ENCODE data around the gene PLEKHG5.

The PLEKHG5 gene

GRCh38 chr1:6519491-6519934 lies 28.0 kb upstream of the PLEKHG5 start:
- no peak overlapping the region for H3K4me3 ChIP-seq (ENCODE audit: low read length)
- no peaks in the 10 kb centered on the region for H3K36me3 ChIP-seq (ENCODE audit: control insufficient read depth, insufficient read depth, low read length)

GRCh38 chr1:6517435-6517851 lies 26.0 kb upstream of the PLEKHG5 start:
- Histone ChIP-seq H3K4me1 (ENCODE audit: control insufficient read depth, insufficient read depth, low read length) (peaks cover 4% of the 10 kb centered on the region), H3K27me3 (ENCODE audit: control insufficient read depth, insufficient read depth, low read length) (no peaks in the 10 kb centered on the region)

More at GRCh38 chr1:6519491-6519934, 28.0 kb upstream of the PLEKHG5 start:
- Histone ChIP-seq H3K4me1 (ENCODE audit: control insufficient read depth, insufficient read depth, low read length) (peaks cover 4% of the 10 kb centered on the region), H3K9me3 (ENCODE audit: control insufficient read depth, low read length) (no peaks in the 10 kb centered on the region), H3K27me3 (ENCODE audit: control insufficient read depth, insufficient read depth, low read length) (no peaks in the 10 kb centered on the region), H3K9ac (ENCODE audit: low read length) (no peak overlapping the region)

GRCh38 chr1:6515771-6516170 lies 24.3 kb upstream of the PLEKHG5 start:
- Histone ChIP-seq H3K36me3 (ENCODE audit: control insufficient read depth, insufficient read depth, low read length) (no peaks in the 10 kb centered on the region), H3K4me3 (ENCODE audit: low read length) (no peak overlapping the region), H3K4me1 (ENCODE audit: control insufficient read depth, insufficient read depth, low read length) (peaks cover 4% of the 10 kb centered on the region), H3K9me3 (ENCODE audit: control insufficient read depth, low read length) (no peaks in the 10 kb centered on the region), H3K9ac (ENCODE audit: low read length) (no peak overlapping the region), H3K27me3 (ENCODE audit: control insufficient read depth, insufficient read depth, low read length) (no peaks in the 10 kb centered on the region)

More at GRCh38 chr1:6517435-6517851, 26.0 kb upstream of the PLEKHG5 start:
- Histone ChIP-seq H3K4me3 (ENCODE audit: low read length) (no peak overlapping the region), H3K36me3 (ENCODE audit: control insufficient read depth, insufficient read depth, low read length) (no peaks in the 10 kb centered on the region), H3K9ac (ENCODE audit: low read length) (no peak overlapping the region), H3K9me3 (ENCODE audit: control insufficient read depth, low read length) (no peaks in the 10 kb centered on the region)

- peaks cover 6% of the 10 kb centered on the region for H3K27me3 ChIP-seq (ENCODE audit: control insufficient read depth, insufficient read depth, low read length)
- no peaks in the 10 kb centered on the region for H3K4me1 ChIP-seq (ENCODE audit: control insufficient read depth, insufficient read depth, low read length)
- no peak overlapping the region for H3K9ac ChIP-seq (ENCODE audit: low read length)
- no peak overlapping the region for H3K4me3 ChIP-seq (ENCODE audit: low read length)
- no peaks in the 10 kb centered on the region for H3K9me3 ChIP-seq (ENCODE audit: control insufficient read depth, low read length)
- no peaks in the 10 kb centered on the region for H3K36me3 ChIP-seq (ENCODE audit: control insufficient read depth, insufficient read depth, low read length)
These were observed 21.9 kb upstream of the PLEKHG5 start for GRCh38 chr1:6513320-6513801.

GRCh38 chr1:6512908-6513280 lies 21.4 kb upstream of the PLEKHG5 start:
- Histone ChIP-seq H3K9ac (ENCODE audit: low read length) (no peak overlapping the region), H3K36me3 (ENCODE audit: control insufficient read depth, insufficient read depth, low read length) (no peaks in the 10 kb centered on the region), H3K9me3 (ENCODE audit: control insufficient read depth, low read length) (no peaks in the 10 kb centered on the region), H3K27me3 (ENCODE audit: control insufficient read depth, insufficient read depth, low read length) (peaks cover 6% of the 10 kb centered on the region), H3K4me3 (ENCODE audit: low read length) (no peak overlapping the region), H3K4me1 (ENCODE audit: control insufficient read depth, insufficient read depth, low read length) (no peaks in the 10 kb centered on the region)

- no peak overlapping the region for H3K4me3 ChIP-seq (ENCODE audit: low read length)
- H3K4me1 ChIP-seq (ENCODE audit: control insufficient read depth, insufficient read depth, low read length) = no peaks in the 10 kb centered on the region
- no peaks in the 10 kb centered on the region for H3K9me3 ChIP-seq (ENCODE audit: control insufficient read depth, low read length)
- no peak overlapping the region for H3K9ac ChIP-seq (ENCODE audit: low read length)
- H3K27me3 ChIP-seq (ENCODE audit: control insufficient read depth, insufficient read depth, low read length) = peaks cover 6% of the 10 kb centered on the region
- no peaks in the 10 kb centered on the region for H3K36me3 ChIP-seq (ENCODE audit: control insufficient read depth, insufficient read depth, low read length)
These were observed 20.9 kb upstream of the PLEKHG5 start for GRCh38 chr1:6512245-6512907.

- H3K9ac ChIP-seq (ENCODE audit: low read length) = no peak overlapping the region
- H3K4me3 ChIP-seq (ENCODE audit: low read length) = no peak overlapping the region
- H3K27me3 ChIP-seq (ENCODE audit: control insufficient read depth, insufficient read depth, low read length) = peaks cover 6% of the 10 kb centered on the region
- H3K4me1 ChIP-seq (ENCODE audit: control insufficient read depth, insufficient read depth, low read length) = no peaks in the 10 kb centered on the region
- no peaks in the 10 kb centered on the region for H3K9me3 ChIP-seq (ENCODE audit: control insufficient read depth, low read length)
- H3K36me3 ChIP-seq (ENCODE audit: control insufficient read depth, insufficient read depth, low read length) = no peaks in the 10 kb centered on the region
These were observed 20.2 kb upstream of the PLEKHG5 start for GRCh38 chr1:6511561-6512244.

- H3K36me3 ChIP-seq (ENCODE audit: control insufficient read depth, insufficient read depth, low read length) = no peaks in the 10 kb centered on the region
- H3K27me3 ChIP-seq (ENCODE audit: control insufficient read depth, insufficient read depth, low read length) = peaks cover 6% of the 10 kb centered on the region
- no peaks in the 10 kb centered on the region for H3K9me3 ChIP-seq (ENCODE audit: control insufficient read depth, low read length)
- no peak overlapping the region for H3K4me3 ChIP-seq (ENCODE audit: low read length)
- no peak overlapping the region for H3K9ac ChIP-seq (ENCODE audit: low read length)
- H3K4me1 ChIP-seq (ENCODE audit: control insufficient read depth, insufficient read depth, low read length) = no peaks in the 10 kb centered on the region
These were observed 19.6 kb upstream of the PLEKHG5 start for GRCh38 chr1:6511056-6511455.

GRCh38 chr1:6510493-6510892 lies 19.0 kb upstream of the PLEKHG5 start:
- Histone ChIP-seq H3K4me1 (ENCODE audit: control insufficient read depth, insufficient read depth, low read length) (no peaks in the 10 kb centered on the region), H3K27me3 (ENCODE audit: control insufficient read depth, insufficient read depth, low read length) (peaks cover 6% of the 10 kb centered on the region), H3K9me3 (ENCODE audit: control insufficient read depth, low read length) (no peaks in the 10 kb centered on the region), H3K36me3 (ENCODE audit: control insufficient read depth, insufficient read depth, low read length) (no peaks in the 10 kb centered on the region), H3K9ac (ENCODE audit: low read length) (no peak overlapping the region), H3K4me3 (ENCODE audit: low read length) (no peak overlapping the region)

GRCh38 chr1:6509919-6510291 lies 18.4 kb upstream of the PLEKHG5 start:
- Histone ChIP-seq H3K4me3 (ENCODE audit: low read length) (no peak overlapping the region), H3K9me3 (ENCODE audit: control insufficient read depth, low read length) (no peaks in the 10 kb centered on the region), H3K4me1 (ENCODE audit: control insufficient read depth, insufficient read depth, low read length) (no peaks in the 10 kb centered on the region), H3K27me3 (ENCODE audit: control insufficient read depth, insufficient read depth, low read length) (peaks cover 6% of the 10 kb centered on the region), H3K36me3 (ENCODE audit: control insufficient read depth, insufficient read depth, low read length) (no peaks in the 10 kb centered on the region), H3K9ac (ENCODE audit: low read length) (no peak overlapping the region)

GRCh38 chr1:6509220-6509918 lies 17.9 kb upstream of the PLEKHG5 start:
- Histone ChIP-seq H3K9me3 (ENCODE audit: control insufficient read depth, low read length) (no peaks in the 10 kb centered on the region), H3K9ac (ENCODE audit: low read length) (no peak overlapping the region), H3K27me3 (ENCODE audit: control insufficient read depth, insufficient read depth, low read length) (peaks cover 6% of the 10 kb centered on the region), H3K36me3 (ENCODE audit: control insufficient read depth, insufficient read depth, low read length) (no peaks in the 10 kb centered on the region), H3K4me3 (ENCODE audit: low read length) (no peak overlapping the region), H3K4me1 (ENCODE audit: control insufficient read depth, insufficient read depth, low read length) (no peaks in the 10 kb centered on the region)

GRCh38 chr1:6508816-6509189 lies 17.3 kb upstream of the PLEKHG5 start:
- Histone ChIP-seq H3K36me3 (ENCODE audit: control insufficient read depth, insufficient read depth, low read length) (no peaks in the 10 kb centered on the region), H3K9ac (ENCODE audit: low read length) (no peak overlapping the region), H3K9me3 (ENCODE audit: control insufficient read depth, low read length) (no peaks in the 10 kb centered on the region), H3K4me3 (ENCODE audit: low read length) (no peak overlapping the region), H3K27me3 (ENCODE audit: control insufficient read depth, insufficient read depth, low read length) (peaks cover 6% of the 10 kb centered on the region), H3K4me1 (ENCODE audit: control insufficient read depth, insufficient read depth, low read length) (no peaks in the 10 kb centered on the region)
